NCI-H345 (cell line): ENCODE results near the gene VSNL1.
"Not testable (repeated sequence)": the region's sequence is repeated elsewhere in the genome, so short reads cannot be mapped to it uniquely, and the experiment has no call there.

Experiments used
- DNase-seq: peaks from one replicate; lab custom pipeline; 2025; lab: John Stamatoyannopoulos, UW

Gene VSNL1

GRCh38 chr2:17542471-17542870 is 2.0 kb downstream of the VSNL1 start:
- no peak for DNase-seq

GRCh38 chr2:17543131-17543660 is 2.7 kb downstream of the VSNL1 start:
- DNase-seq = no peak

- DNase-seq = no peak
Measured at GRCh38 chr2:17543848-17544247, 3.4 kb downstream of the VSNL1 start.

DNA sequence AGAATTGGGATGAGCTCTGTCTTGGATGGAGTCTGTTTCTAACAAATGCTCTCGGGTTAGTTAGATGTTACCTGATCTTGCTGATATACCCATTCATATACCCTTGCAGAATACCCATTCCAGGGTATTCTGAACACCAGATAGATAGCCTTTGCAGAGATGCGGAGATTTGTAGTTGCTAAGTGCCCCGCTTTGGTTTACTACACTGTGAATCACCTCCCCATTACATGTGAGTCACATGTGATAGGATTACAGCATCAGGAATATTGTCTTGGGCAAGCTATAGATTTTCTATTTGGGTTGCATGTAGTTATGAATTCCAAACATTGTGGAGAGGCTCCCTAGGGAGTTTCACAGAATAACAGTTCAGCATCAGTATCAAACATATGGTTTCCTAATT is 3.8 kb downstream of the VSNL1 start:
- no peak for DNase-seq

- DNase-seq = no peak
Measured at GRCh38 chr2:17545680-17546613, 5.5 kb downstream of the VSNL1 start.

- DNase-seq = no peak
Measured at GRCh38 chr2:17547237-17547636, 6.7 kb downstream of the VSNL1 start.

- no peak for DNase-seq
Measured at GRCh38 chr2:17547737-17548136, 7.2 kb downstream of the VSNL1 start.

DNA sequence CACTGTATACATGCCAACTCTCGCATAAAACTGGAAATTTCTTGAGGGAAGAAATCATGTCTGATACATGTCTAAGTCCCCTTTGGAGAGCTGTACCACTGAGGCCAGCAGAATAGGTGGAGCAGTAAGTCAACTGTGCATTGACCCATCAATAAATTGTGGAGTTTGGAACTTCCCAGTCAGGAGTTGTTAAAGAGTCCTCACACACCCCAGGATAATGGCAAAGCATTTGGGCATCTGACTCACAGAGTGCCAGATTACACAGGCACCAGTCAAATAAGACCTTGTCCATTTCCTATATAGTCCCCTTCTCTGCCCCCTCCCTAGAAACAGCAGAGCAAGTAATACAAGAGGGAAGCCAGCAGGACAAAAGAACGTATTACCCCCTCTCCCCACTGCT is 10.4 kb downstream of the VSNL1 start:
- DNase-seq = no peak

DNA sequence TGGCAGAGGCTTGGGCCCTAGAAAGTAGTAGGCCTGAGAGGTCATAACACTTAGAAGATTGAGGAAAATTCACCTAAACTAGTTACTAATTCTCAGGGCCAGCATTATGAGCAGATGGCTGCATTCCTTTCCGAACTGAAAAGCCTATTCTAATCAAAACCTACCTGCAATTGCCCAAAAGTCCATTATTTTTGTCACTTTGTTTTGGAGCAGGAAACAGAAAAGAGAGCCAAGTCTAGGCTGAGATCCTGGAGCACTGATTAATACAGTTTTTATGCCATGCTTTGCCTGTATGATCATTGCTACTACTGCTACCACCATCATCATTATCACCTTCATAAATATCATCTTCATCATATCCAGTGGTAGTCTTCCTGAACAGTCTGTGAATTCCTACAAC is 14.7 kb downstream of the VSNL1 start:
- no peak for DNase-seq

DNA sequence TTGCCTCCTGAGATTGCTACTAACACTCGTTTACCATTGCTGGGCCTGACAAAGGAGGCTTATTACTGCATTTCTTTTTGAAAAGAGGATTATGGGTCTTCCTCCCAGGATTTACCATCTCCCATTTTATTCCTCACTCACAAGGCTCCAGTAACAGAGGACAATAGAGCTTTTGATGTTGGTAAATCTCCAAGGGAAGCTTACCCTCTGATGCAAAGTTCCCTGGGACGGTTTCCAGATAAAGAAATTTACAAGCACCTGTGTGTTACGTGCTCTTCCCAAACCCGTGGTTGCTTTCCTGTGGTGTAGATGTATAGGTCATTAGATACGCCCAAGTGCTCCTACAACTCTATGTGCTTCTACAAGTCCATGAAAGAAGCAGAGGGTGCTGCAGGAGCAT is 17.1 kb downstream of the VSNL1 start:
- peak; percentile 14 for DNase-seq

DNA sequence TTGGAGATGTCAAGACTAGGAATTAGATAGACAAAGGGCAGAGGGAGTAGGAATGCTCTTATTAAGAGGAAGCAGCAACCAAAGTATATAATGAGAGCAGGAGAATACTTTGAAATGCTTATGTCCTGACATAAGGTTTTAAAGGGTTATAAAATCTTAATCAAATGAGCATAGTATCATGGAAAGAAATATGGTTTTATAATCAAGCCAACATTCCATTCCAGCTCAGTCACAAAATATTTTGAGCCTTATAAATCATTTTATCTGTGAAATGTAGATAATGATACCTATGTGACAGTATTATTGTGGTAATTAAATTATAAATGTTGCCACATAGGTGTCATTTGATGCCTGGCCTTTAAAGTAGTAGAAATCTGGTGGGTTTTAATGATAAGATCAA is 17.6 kb downstream of the VSNL1 start:
- no peak for DNase-seq

DNA sequence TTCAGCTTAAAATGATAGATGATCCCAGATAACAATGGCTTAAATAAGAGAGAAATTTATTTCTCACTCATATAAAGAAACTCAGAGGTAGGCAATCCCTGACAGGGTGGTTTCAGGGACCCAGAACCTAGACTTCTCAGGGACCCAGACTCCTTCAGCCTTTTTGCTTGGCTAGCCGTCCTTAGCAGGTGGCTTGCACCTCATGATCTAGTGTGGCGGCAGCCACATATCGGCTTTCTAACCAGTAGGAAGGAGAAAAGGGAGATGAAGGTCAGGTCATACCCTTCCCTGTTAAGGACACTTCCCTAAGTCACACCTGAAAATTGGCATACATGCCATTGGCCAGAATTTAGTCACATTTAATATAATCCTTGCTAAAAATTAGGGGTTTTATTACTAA is 18.4 kb downstream of the VSNL1 start:
- DNase-seq = no peak

DNA sequence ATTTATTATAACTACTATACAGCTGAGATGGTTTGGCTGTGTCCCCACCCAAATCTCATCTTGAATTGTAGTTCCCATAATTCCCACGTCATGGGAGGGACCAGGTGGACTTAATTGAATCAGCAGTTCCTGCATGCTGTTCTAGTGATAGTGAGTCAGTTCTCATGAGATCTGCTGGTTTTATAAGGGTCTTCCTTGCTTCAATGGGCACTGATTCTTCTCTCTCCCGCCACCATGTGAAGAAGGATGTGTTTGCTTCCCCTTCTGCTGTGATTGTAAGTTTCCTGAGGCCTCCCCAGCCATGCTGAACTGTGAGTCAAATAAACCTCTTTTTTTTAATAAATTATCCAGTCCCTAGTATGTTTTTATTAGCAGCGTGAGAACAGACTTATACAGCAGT is 25.2 kb downstream of the VSNL1 start:
- not testable (repeated sequence) for DNase-seq

DNA sequence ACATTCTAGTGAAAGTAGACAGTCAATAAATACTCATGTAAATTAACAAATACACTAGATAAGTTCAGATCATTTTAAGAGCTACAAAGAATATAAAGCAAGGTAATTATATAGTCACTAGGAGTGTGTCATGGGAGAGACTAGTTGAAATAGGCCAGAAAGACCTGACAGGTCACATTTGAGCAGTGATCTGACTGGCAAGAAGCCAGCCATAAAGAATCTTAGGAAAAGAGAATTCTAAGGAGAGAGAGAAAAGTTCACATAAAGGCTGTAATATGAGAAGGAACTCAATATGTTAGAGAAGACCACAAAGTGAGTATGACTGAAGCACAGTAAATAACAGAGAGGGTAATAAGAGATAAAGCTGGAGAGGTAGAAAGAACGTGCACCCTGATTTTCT is 31.2 kb downstream of the VSNL1 start:
- no peak for DNase-seq

- DNase-seq = peak; percentile 7
Measured at GRCh38 chr2:17573085-17573803, 32.7 kb downstream of the VSNL1 start.

DNA sequence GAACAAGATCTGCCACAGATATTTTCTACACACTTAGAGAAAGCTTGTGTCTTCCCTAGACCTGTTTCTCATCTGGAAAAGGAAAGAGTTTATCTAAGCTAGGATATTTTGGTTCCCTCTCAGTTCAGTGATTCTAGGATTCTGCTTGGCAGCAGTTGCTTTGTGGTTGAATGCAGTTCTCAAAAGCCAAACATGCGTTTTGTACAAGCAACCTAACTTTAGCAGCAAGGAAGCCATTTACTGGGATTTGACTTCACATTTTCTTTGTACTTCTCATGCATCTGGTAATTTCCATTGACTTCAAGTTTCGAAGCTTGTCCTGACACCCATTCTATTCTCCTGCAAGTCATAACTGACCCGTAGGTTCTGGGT is 33.3 kb downstream of the VSNL1 start:
- no peak for DNase-seq

GRCh38 chr2:17574406-17575073 is 34.0 kb downstream of the VSNL1 start:
- no peak for DNase-seq

- peak; percentile 48 for DNase-seq
Measured at GRCh38 chr2:17576802-17577201, 36.3 kb downstream of the VSNL1 start.

DNA sequence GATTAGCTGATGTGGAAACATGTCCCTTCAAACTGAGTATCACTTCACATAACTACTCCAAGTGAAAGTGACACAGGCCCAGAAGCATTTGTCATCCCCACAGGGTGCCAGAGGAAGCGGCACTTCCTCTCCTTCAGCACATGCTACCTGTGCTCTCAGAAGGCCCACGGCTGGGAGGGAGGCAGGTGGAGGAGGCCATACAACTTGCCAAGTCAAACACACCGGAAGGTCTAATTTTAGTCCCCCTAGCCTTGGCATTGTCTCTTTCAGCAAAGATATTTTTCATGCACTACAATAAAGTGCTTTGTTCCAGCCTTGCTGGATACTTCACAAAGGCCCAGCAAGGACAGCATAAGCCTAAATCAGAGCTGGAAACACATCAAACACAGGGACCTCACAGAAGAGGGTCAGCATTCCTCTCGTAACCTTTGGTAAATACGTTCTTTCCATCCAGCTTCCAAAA is 38.0 kb downstream of the VSNL1 start:
- DNase-seq = peak; percentile 79

- DNase-seq = peak; percentile 42
Measured at GRCh38 chr2:17579605-17580318, 39.3 kb downstream of the VSNL1 start.

DNA sequence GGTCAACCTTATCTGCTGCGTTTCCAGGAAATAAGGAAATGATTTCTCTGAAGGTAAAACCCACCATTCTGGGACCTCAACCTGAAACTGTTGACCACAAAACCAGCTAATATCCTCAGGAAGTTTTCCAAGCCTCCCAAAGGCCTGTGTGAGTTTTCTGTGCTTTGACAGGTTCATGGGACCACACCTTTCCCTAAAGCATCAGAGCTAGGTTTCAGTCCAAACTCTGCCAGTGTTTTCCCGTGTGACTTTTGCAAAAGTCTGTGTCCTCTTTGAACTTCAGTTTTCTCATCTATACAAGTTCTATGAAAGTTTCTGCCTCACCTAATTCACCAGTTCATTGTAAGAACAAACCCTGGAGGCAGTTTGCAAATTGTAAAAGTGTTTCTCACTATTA is 39.8 kb downstream of the VSNL1 start:
- DNase-seq = no peak

GRCh38 chr2:17581831-17582230 is 41.3 kb downstream of the VSNL1 start:
- no peak for DNase-seq
